Keratinocyte (primary cell): ENCODE results near the gene MDK.

Experiments used
- CTCF ChIP-seq, 3 experiments: IDR thresholded peaks in 1 of 3; conservative IDR thresholded peaks in 1 of 3; optimal IDR thresholded peaks in 1 of 3; 2 replicates in 2 of 3; 3 replicates in 1 of 3; pipeline versions ENCODE3 to v1.5.1; 2011; ENCODE audit warnings: low read length in 3 of 3, mild to moderate bottlenecking in 3 of 3, moderate library complexity in 2 of 3, control low read depth in 1 of 3, inconsistent platforms in 1 of 3; ENCODE audit not compliant: insufficient read depth in 2 of 3; ENCODE audit errors: extremely low read depth in 1 of 3
- EZH2 ChIP-seq: IDR thresholded peaks from one replicate; pipeline ENCODE4 v1.6.1; 2012; ENCODE audit warnings: inconsistent platforms, mild to moderate bottlenecking, low read length, moderate library complexity

- TF ChIP-seq CTCF (optimal IDR thresholded peaks at IDR 0.05 in 1 of 3, IDR thresholded peaks at IDR 0.05 in 1 of 3, conservative IDR thresholded peaks at IDR 0.05 in 1 of 3; ENCODE audit: extremely low read depth in 1 of 3, insufficient read depth in 2 of 3, low read length in 3 of 3) (no peak), EZH2 (peak; percentile 82)
These were observed 11.2 kb downstream of the MDK start for GRCh38 chr11:46392421-46393230.
